ENCODE data around the gene TBL2. TPM values are rescaled to one million over a fixed set of nuclear protein-coding genes. Genes with fewer than 3 reads are reported as not detected.
"Not testable (repeated sequence)": the region's sequence is repeated elsewhere in the genome, so short reads cannot be mapped to it uniquely, and the experiment has no call there.

TBL2 gene
- total RNA-seq, 1 donor from 2014 or later, result 55.8 TPM

GRCh38 chr7:73533742-73534141 lies 44.6 kb downstream of the TBL2 start:
- Mint-ChIP-seq H3K4me1 (ENCODE audit: unreplicated experiment) (no peaks in the 10 kb centered on the region), H3K27ac (no peak overlapping the region)

GRCh38 chr7:73532224-73532623 lies 46.2 kb downstream of the TBL2 start:
- H3K27ac Mint-ChIP-seq, result no peak overlapping the region
- no peak overlapping the region for H3K4me3 Mint-ChIP-seq
- DNase-seq (ENCODE audit: extremely low spot score, unreplicated experiment), result no peak
- H3K36me3 Mint-ChIP-seq, result peaks cover 8% of the 10 kb centered on the region
- no peak for TF ChIP-seq CTCF (conservative IDR thresholded peaks at IDR 0.05)
- no peaks in the 10 kb centered on the region for H3K27me3 Mint-ChIP-seq
- no peaks in the 10 kb centered on the region for H3K9me3 Mint-ChIP-seq
- H3K4me1 Mint-ChIP-seq (ENCODE audit: unreplicated experiment), result no peaks in the 10 kb centered on the region

More at GRCh38 chr7:73533742-73534141, 44.6 kb downstream of the TBL2 start:
- no peak overlapping the region for H3K4me3 Mint-ChIP-seq
- DNase-seq (ENCODE audit: extremely low spot score, unreplicated experiment), result no peak
- H3K27me3 Mint-ChIP-seq, result no peaks in the 10 kb centered on the region
- no peak for TF ChIP-seq CTCF (conservative IDR thresholded peaks at IDR 0.05)
- peaks cover 15% of the 10 kb centered on the region for H3K36me3 Mint-ChIP-seq
- no peaks in the 10 kb centered on the region for H3K9me3 Mint-ChIP-seq

- DNase-seq (ENCODE audit: extremely low spot score, unreplicated experiment), result no peak
- peaks cover 8% of the 10 kb centered on the region for H3K36me3 Mint-ChIP-seq
- no peak overlapping the region for H3K27ac Mint-ChIP-seq
- no peak overlapping the region for H3K4me3 Mint-ChIP-seq
- TF ChIP-seq CTCF (conservative IDR thresholded peaks at IDR 0.05), result no peak
- peaks cover 4% of the 10 kb centered on the region for H3K4me1 Mint-ChIP-seq (ENCODE audit: unreplicated experiment)
- H3K27me3 Mint-ChIP-seq, result no peaks in the 10 kb centered on the region
- no peaks in the 10 kb centered on the region for H3K9me3 Mint-ChIP-seq
Measured at GRCh38 chr7:73530800-73531199, 47.6 kb downstream of the TBL2 start.

- DNase-seq (ENCODE audit: extremely low spot score, unreplicated experiment), result no peak
- Mint-ChIP-seq H3K27ac (peak overlapping the region; percentile 8), H3K4me3 (peak overlapping the region; percentile 0), H3K9me3 (no peaks in the 10 kb centered on the region), H3K36me3 (peaks cover under 1% of the 10 kb centered on the region), H3K4me1 (ENCODE audit: unreplicated experiment) (peaks cover 4% of the 10 kb centered on the region), H3K27me3 (no peaks in the 10 kb centered on the region)
- no peak for TF ChIP-seq CTCF (conservative IDR thresholded peaks at IDR 0.05)
Measured at GRCh38 chr7:73526896-73527821, 51.2 kb downstream of the TBL2 start.

- not testable (repeated sequence) for H3K27ac Mint-ChIP-seq; H3K9me3 Mint-ChIP-seq; H3K4me3 Mint-ChIP-seq; H3K27me3 Mint-ChIP-seq; H3K4me1 Mint-ChIP-seq (ENCODE audit: unreplicated experiment); DNase-seq (ENCODE audit: extremely low spot score, unreplicated experiment); H3K36me3 Mint-ChIP-seq
Measured at GRCh38 chr7:73526158-73526494, 52.3 kb downstream of the TBL2 start.

GRCh38 chr7:73522105-73522872 lies 56.1 kb downstream of the TBL2 start, which contains the start of gene BAZ1B:
BAZ1B (minus strand) TSS chr7:73522293; CDS start chr7:73521933, 360 bp downstream.
- DNase-seq (ENCODE audit: extremely low spot score, unreplicated experiment), result peak; percentile 98
- H3K27me3 Mint-ChIP-seq, result no peaks in the 10 kb centered on the region
- peak within 1 kb of the TSS; percentile 98 for H3K27ac Mint-ChIP-seq
- peaks cover 34% of the 10 kb centered on the region for H3K4me1 Mint-ChIP-seq (ENCODE audit: unreplicated experiment)
- H3K4me3 Mint-ChIP-seq, result peak within 1 kb of the TSS; percentile 98
- H3K9me3 Mint-ChIP-seq, result no peaks in the 10 kb centered on the region
- H3K36me3 Mint-ChIP-seq, result peaks cover 18% of the 10 kb centered on the region
- TF ChIP-seq CTCF (conservative IDR thresholded peaks at IDR 0.05), result peak; percentile 37
